Activated naive CD4-positive, alpha-beta T cell treated with anti-CD3 and anti-CD28 coated beads, Interleukin-2, amount 50 U/mL, for 16 hours (primary cell): ENCODE results near the gene CD37.

Experiments
- DNase-seq: peaks from one replicate; pipeline ENCODE4 v3.0.0-alpha.2; 2020

Gene CD37

DNA sequence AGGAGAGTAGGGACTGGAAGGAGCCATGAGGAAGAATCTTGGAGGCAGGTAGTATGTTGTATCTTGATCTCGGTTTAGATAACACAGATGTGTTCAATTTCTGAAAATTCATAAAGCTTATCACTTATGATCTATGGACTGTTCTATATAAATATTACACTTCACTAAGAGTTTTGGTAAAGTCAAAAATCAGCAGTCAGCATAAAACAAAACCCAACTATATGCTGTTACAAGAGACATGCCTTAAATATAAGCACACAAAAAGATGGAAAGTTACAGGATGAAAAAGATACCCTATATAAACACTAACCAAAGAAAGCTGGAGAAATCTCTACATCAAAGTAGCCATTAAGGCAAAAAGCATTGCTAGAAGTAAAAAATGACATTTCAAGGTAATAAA, 48.4 kb downstream of the CD37 start:
- DNase-seq: no peak

DNA sequence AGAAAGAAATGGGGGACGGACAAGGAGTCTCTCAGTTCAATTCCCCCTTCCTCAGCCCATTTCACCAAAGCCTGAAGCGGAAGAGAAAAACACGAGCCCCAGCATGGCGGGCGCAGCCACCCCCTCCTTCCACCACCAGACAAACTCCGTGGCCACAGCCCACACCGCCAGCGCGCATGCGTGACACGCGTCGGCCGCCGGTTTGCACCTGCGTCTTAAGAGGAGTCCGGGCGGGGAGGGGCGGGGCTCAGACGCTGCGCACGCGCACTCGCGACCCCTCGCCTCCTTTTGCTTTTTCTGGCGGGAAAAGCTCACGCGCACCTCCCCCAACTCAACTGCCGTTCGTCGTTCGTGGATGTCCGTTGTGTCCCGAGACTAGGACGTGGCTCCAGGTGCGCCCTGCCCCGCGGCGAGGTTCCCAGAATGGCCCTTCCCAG, 52.7 kb downstream of the CD37 start, which contains the start of gene KASH5:
TSS of gene KASH5 (plus strand) at position 314 of the 437 bp plus-strand sequence. CDS start 2,635 bp downstream, outside the sequence.
- DNase-seq: peak; percentile 83

DNA sequence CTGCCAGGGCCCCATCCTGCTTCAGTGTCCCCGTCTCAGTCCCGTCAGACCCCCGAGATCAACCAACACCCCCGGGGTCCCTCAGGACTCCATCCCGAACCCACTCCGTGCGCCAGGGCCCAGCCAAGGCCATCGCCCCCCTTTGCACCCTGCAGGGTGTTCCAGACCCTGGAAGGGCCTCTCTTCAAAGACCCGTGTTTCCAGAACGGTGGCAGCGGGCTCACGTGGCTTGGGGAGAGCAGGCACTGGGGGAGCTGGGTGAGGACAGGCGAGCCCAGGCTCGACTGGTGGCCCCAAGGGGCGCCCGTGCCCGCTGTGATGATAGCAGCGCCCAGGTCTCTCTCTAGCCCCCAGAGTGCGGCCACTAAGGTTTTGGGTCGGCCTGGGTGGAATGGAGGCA, 54.2 kb downstream of the CD37 start:
- no peak for DNase-seq
